ENCODE results near the gene S100PBP. TPM values are rescaled to one million over a fixed set of nuclear protein-coding genes. Genes with fewer than 3 reads are reported as not detected.

The S100PBP gene
- total and polyA plus RNA-seq, 10 of the 15 experiments (the other 5 are each of a cell fraction or from before 2014, with no cell fraction given) = 17.0 to 98.3 (median 40.6) TPM

- DNase-seq (ENCODE audit: low read depth, low spot score) (no peak), ATAC-seq (no peak), FAIRE-seq (no peak)
- Histone ChIP-seq H3K4me3 (no peak overlapping the region), H3K9ac (ENCODE audit: control insufficient read depth, insufficient read depth, low read length) (no peak overlapping the region), H2AFZ (ENCODE audit: control insufficient read depth, low read depth, low read length) (no peak overlapping the region), H4K20me1 (ENCODE audit: control insufficient read depth, insufficient read depth) (no peaks in the 10 kb centered on the region), H3K36me3 (ENCODE audit: control insufficient read depth in 2 of 2, insufficient read depth in 2 of 2, low read length in 1 of 2) (peaks cover 45 to 54% of the 10 kb centered on the region in 2 experiments), H3K4me1 (ENCODE audit: control insufficient read depth, insufficient read depth, low read length) (no peaks in the 10 kb centered on the region), H3K27ac (ENCODE audit: control insufficient read depth, insufficient read depth) (no peak overlapping the region), H3K9me3 (replicated peaks; ENCODE audit: control insufficient read depth, insufficient read depth, low read length) (no peaks in the 10 kb centered on the region), H3K79me2 (ENCODE audit: control insufficient read depth, insufficient read depth, low read length) (no peaks in the 10 kb centered on the region), H3K27me3 (replicated peaks in 1 of 2; ENCODE audit: control insufficient read depth in 2 of 2, insufficient read depth in 2 of 2, low read length in 1 of 2) (no peaks in the 10 kb centered on the region), H3K4me2 (ENCODE audit: control insufficient read depth, insufficient read depth) (no peak overlapping the region)
- no TSS peak for BruUV-seq (replicated peaks)
- ChIA-PET RAD21 (ENCODE audit: unreplicated experiment) (no interaction called here), SMC1A (ENCODE audit: uncharacterized antibody, unreplicated experiment) (no interaction called here), POLR2A (no interaction called here), CTCF (interaction anchor here (0.7 kb wide), 1 partner anchor 38 kb away, joined by 3 read pairs; no protein-coding TSS in a partner anchor)
- 95% methylated on average over 5 of the region's 5 CpGs for WGBS (ENCODE audit: insufficient coverage, insufficient replicate concordance, low lambda C conversion rate, missing lambda C conversion rate)
- intact Hi-C loops (cut with micrococcal nuclease; ENCODE audit: unreplicated experiment) (no loop called here), in situ Hi-C loops (cut with MboI) (no loop called here)
- TF ChIP-seq USF1 (IDR thresholded peaks at IDR 0.05; ENCODE audit: borderline replicate concordance, extremely low read length, insufficient read depth, low read depth, low read length) = no peak
- no peak for TF ChIP-seq YBX1 (IDR thresholded peaks at IDR 0.05)
- no peak for TF ChIP-seq MLLT1 (IDR thresholded peaks at IDR 0.05)
- no peak for TF ChIP-seq BCLAF1 (IDR thresholded peaks at IDR 0.05)
- no peak for TF ChIP-seq GABPA (IDR thresholded peaks at IDR 0.05; ENCODE audit: low read depth)
- TF ChIP-seq LARP7 (IDR thresholded peaks at IDR 0.05) = no peak
- no peak for TF ChIP-seq HCFC1 (IDR thresholded peaks at IDR 0.05; ENCODE audit: low read length)
- no peak for TF ChIP-seq PAX5 (IDR thresholded peaks at IDR 0.05; ENCODE audit: borderline replicate concordance, low read depth, low read length)
- no peak for TF ChIP-seq BCL11A (IDR thresholded peaks at IDR 0.05; ENCODE audit: low read depth, low read length)
- no peak for TF ChIP-seq RELB (IDR thresholded peaks at IDR 0.05; ENCODE audit: low read depth)
- TF ChIP-seq USF2 (IDR thresholded peaks at IDR 0.05; ENCODE audit: borderline replicate concordance, low read depth, low read length) = no peak
- TF ChIP-seq E2F8 (IDR thresholded peaks at IDR 0.05; ENCODE audit: low read depth, partially characterized antibody) = no peak
- TF ChIP-seq CHD2 (IDR thresholded peaks at IDR 0.05; ENCODE audit: borderline replicate concordance, low read depth, low read length) = no peak
Measured at GRCh38 chr1:32779242-32779641, 38.2 kb upstream of the S100PBP start.

Measured in GM12878 (cell line).